ENCODE results near the gene GABRG2.

DNA sequence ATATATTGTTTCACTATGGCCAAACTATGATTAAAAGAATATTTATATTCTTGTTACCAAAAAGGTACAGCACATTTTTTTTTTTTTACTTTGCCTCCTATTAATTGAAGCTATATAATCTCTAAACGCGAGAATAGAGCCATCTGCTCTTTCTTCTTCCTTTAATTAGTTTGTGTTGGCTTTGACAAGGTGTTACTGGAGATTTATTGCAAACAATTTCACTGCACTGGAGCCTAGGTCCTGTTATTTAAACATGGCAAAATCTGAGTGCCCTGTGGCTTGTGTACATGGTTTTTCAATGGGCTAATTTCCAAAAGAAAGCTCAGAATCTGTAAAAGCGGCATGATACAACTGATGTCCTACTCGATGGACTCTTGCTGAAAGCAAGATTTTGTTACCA, 40.8 kb upstream of the GABRG2 start:
- TF ChIP-seq, protein P1, sequence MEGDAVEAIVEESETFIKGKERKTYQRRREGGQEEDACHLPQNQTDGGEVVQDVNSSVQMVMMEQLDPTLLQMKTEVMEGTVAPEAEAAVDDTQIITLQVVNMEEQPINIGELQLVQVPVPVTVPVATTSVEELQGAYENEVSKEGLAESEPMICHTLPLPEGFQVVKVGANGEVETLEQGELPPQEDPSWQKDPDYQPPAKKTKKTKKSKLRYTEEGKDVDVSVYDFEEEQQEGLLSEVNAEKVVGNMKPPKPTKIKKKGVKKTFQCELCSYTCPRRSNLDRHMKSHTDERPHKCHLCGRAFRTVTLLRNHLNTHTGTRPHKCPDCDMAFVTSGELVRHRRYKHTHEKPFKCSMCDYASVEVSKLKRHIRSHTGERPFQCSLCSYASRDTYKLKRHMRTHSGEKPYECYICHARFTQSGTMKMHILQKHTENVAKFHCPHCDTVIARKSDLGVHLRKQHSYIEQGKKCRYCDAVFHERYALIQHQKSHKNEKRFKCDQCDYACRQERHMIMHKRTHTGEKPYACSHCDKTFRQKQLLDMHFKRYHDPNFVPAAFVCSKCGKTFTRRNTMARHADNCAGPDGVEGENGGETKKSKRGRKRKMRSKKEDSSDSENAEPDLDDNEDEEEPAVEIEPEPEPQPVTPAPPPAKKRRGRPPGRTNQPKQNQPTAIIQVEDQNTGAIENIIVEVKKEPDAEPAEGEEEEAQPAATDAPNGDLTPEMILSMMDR (IDR thresholded peaks at IDR 0.05): no peak
- no peak for TF ChIP-seq EP300 (IDR thresholded peaks at IDR 0.05)
- TF ChIP-seq POLR2AphosphoS5 (IDR thresholded peaks at IDR 0.05): no peak
- no peak for TF ChIP-seq POLR2A (IDR thresholded peaks at IDR 0.05)
